A673 (cell line): ENCODE data around the gene DMPK.

Experiments used
- CTCF ChIP-seq: fragments of 300-800, 200-600 bp; sonication (generic); conservative IDR thresholded peaks from 2 replicates; pipeline ENCODE4 v1.5.1; 2017; ENCODE audit warnings: low read depth, mild to moderate bottlenecking, antibody characterized with exemption, low read length, moderate library complexity, mixed read lengths
- EZH2 ChIP-seq: fragments of 200-600 bp; sonication (generic); IDR thresholded peaks from 2 replicates; pipeline ENCODE4 v1.6.1; 2017; ENCODE audit warnings: borderline replicate concordance, low read depth, mild to moderate bottlenecking, mixed read lengths, antibody characterized with exemption, low read length; ENCODE audit not compliant: poor library complexity, severe bottlenecking

- TF ChIP-seq CTCF: no peak
- TF ChIP-seq EZH2: no peak
These were observed 10.0 kb downstream of the DMPK start for GRCh38 chr19:45772130-45772840.
